Ovary (tissue), 9 donors: ENCODE data around the gene ANO2. TPM values are rescaled to one million over a fixed set of nuclear protein-coding genes. Genes with fewer than 3 reads are reported as not detected.

Source experiments
- DNase-seq, 5 donors: peaks; one replicate each; pipeline ENCODE4 v3.0.0-alpha.2; 2019 to 2020
- H3K27ac ChIP-seq, 2 donors: fragments of 200-600 bp; one replicate each; pipeline versions ENCODE4 v1.5.1 to v1.8.0; 2019 to 2022
- H3K27me3 ChIP-seq: fragments of 200-600 bp; one replicate; pipeline ENCODE4 v1.8.0; 2022
- H3K36me3 ChIP-seq: fragments of 200-600 bp; sonication (generic); one replicate; pipeline ENCODE4 v1.5.1; 2019
- H3K4me1 ChIP-seq: one replicate; pipeline ENCODE4 v1.8.1; 2013; ENCODE audit warnings: mild to moderate bottlenecking, moderate library complexity; ENCODE audit not compliant: insufficient read depth
- H3K4me3 ChIP-seq: fragments of 200-600 bp; sonication (generic); one replicate; pipeline ENCODE4 v1.5.1; 2017
- H3K9me3 ChIP-seq, 2 donors: fragments of 200-600 bp in 1 of 2; sonication (generic) in 1 of 2; one replicate each; pipeline versions ENCODE4 v1.5.1 to v1.8.1; 2013 to 2019; ENCODE audit warnings: mild to moderate bottlenecking in 1 of 2, moderate library complexity in 1 of 2
- CTCF ChIP-seq, 3 donors: fragments of 450-650 bp in 2 of 3; fragments of 200-600 bp in 1 of 3; IDR thresholded peaks; one replicate each; pipeline versions ENCODE4 v1.5.1 to v1.8.0; 2016 to 2022; ENCODE audit warnings: antibody characterized with exemption in 3 of 3, mild to moderate bottlenecking in 1 of 3
- EP300 ChIP-seq: sonication (generic); formaldehyde crosslinking; IDR thresholded peaks from one replicate; pipeline ENCODE4 v1.6.1; 2017; ENCODE audit warnings: antibody characterized with exemption
- POLR2A ChIP-seq: fragments of 450-650 bp; IDR thresholded peaks from one replicate; pipeline ENCODE4 v1.6.1; 2017; ENCODE audit warnings: antibody characterized with exemption, mild to moderate bottlenecking, moderate library complexity
- WGBS, 3 donors: extraction: QIAGEN DNeasy Blood & Tissue Kit in 1 of 3; methylation state at CpG; one replicate each; pipeline versions ENCODE4 v1.1.5 to v1.1.7; 2013 to 2017; 5-methylcytosine and 5-hydroxymethylcytosine counted together
- intact Hi-C, 4 donors: fragments of 100-400 bp; cut with DNase I; formaldehyde crosslinking; loops; one replicate each; pipeline versions ENCODE4 v1.11.0 to v1.15.1; 2022 to 2023
- polyA plus RNA-seq, 2 donors: library from polyadenylated mRNA; stranded (reverse); fragments of 200-250 nt in 1 of 2; fragments of 350-450 nt in 1 of 2; fragmentation: Illumina TruSeq in 1 of 2; extraction: RNeasy Lipid Tissue Mini Kit (QIAGEN cat#74804) in 1 of 2; gene quantifications; one replicate each; pipeline ENCODE4 v1.2.3, GENCODE V29; 2013 to 2014
- total RNA-seq, 7 donors: library from RNA; depleted of rRNA in 2 of 7; stranded (reverse); fragments of >200 nt in 2 of 7; fragmentation: NEBNext Ultra II Directional in 3 of 7; extraction: Animal tissue kit (Norgen Biotek cat#: 25700) in 3 of 7; gene quantifications; one replicate each; pipeline versions ENCODE4 v1.1.0 to v1.2.4, GENCODE V29; 2016 to 2023
- donor health status: DM: no; HTN: no; CAD: no; lungs with moderate emphysema.
- donor health status: DM: no; HTN: no; CAD: no.
- donor health status: Bipolar disorder and iron deficiency.
- donor health status: DM: yes; HTN: yes; CAD: no.
- donor health status: DM: no; HTN: no; CAD: no.
- donor health status: DM: yes; HTN: yes; CAD: no.

ANO2 gene
- total and polyA plus RNA-seq, 9 donors: 3.0 to 6.7 (median 3.3) TPM

GRCh38 chr12:5745251-5745888 lies 199.7 kb downstream of the ANO2 start:
- no peak overlapping the region for H3K27ac ChIP-seq
- 37 to 44% (median 43%) methylated on average over 6 of the region's 6 CpGs for WGBS, 3 donors
- TF ChIP-seq CTCF (IDR thresholded peaks at IDR 0.05) (no peak), EP300 (no peak), POLR2A (no peak)
- H3K4me1 ChIP-seq: no peaks in the 10 kb centered on the region
- H3K9me3 ChIP-seq: no peaks in the 10 kb centered on the region
- H3K36me3 ChIP-seq: no peaks in the 10 kb centered on the region
- intact Hi-C loops: no loop called here
- DNase-seq: no peak
- H3K27me3 ChIP-seq: no peaks in the 10 kb centered on the region
- no peak overlapping the region for H3K4me3 ChIP-seq

GRCh38 chr12:5742258-5742657 lies 202.8 kb downstream of the ANO2 start:
- no peak overlapping the region for H3K27ac ChIP-seq
- no peak for DNase-seq
- no peak overlapping the region for H3K4me3 ChIP-seq
- intact Hi-C loops: no loop called here
- TF ChIP-seq CTCF (IDR thresholded peaks at IDR 0.05) (no peak), POLR2A (no peak), EP300 (no peak)
- no peaks in the 10 kb centered on the region for H3K36me3 ChIP-seq
- WGBS, 3 donors: 78 to 88% (median 83%) methylated on average over 2 of the region's 2 CpGs
- H3K4me1 ChIP-seq: no peaks in the 10 kb centered on the region
- no peaks in the 10 kb centered on the region for H3K27me3 ChIP-seq
- H3K9me3 ChIP-seq: no peaks in the 10 kb centered on the region

GRCh38 chr12:5739917-5740316 lies 205.1 kb downstream of the ANO2 start:
- 57 to 69% (median 69%) methylated on average over 5 of the region's 5 CpGs for WGBS, 3 donors
- H3K4me3 ChIP-seq: no peak overlapping the region
- H3K36me3 ChIP-seq: no peaks in the 10 kb centered on the region
- H3K27me3 ChIP-seq: no peaks in the 10 kb centered on the region
- intact Hi-C loops: no loop called here
- H3K9me3 ChIP-seq: no peaks in the 10 kb centered on the region
- DNase-seq: no peak
- no peaks in the 10 kb centered on the region for H3K4me1 ChIP-seq
- H3K27ac ChIP-seq: no peak overlapping the region
- TF ChIP-seq EP300 (no peak), CTCF (IDR thresholded peaks at IDR 0.05) (no peak), POLR2A (no peak)

GRCh38 chr12:5737778-5738177 lies 207.3 kb downstream of the ANO2 start:
- 95 to 99% (median 96%) methylated on average over 3 of the region's 3 CpGs for WGBS, 3 donors
- no peaks in the 10 kb centered on the region for H3K9me3 ChIP-seq
- H3K36me3 ChIP-seq: no peaks in the 10 kb centered on the region
- TF ChIP-seq POLR2A: no peak
- no peak for TF ChIP-seq CTCF (IDR thresholded peaks at IDR 0.05)
- no peak for TF ChIP-seq EP300
- no peaks in the 10 kb centered on the region for H3K4me1 ChIP-seq
- H3K27me3 ChIP-seq: no peaks in the 10 kb centered on the region
- intact Hi-C loops: no loop called here
- H3K27ac ChIP-seq: no peak overlapping the region
- DNase-seq: no peak
- H3K4me3 ChIP-seq: no peak overlapping the region
